ENCODE data around the gene ITGA4.

The ITGA4 gene

GRCh38 chr2:181517685-181518301 lies 60.6 kb downstream of the ITGA4 start:
- peak; percentile 4 for DNase-seq

GRCh38 chr2:181520253-181520652 lies 63.1 kb downstream of the ITGA4 start:
- no peak for DNase-seq

GRCh38 chr2:181523756-181524155 lies 66.6 kb downstream of the ITGA4 start:
- DNase-seq: no peak

- DNase-seq: no peak
These were observed 68.8 kb downstream of the ITGA4 start for GRCh38 chr2:181526014-181526413.

GRCh38 chr2:181527058-181527457 lies 69.9 kb downstream of the ITGA4 start:
- no peak for DNase-seq

GRCh38 chr2:181528441-181528840 lies 71.3 kb downstream of the ITGA4 start:
- no peak for DNase-seq

- DNase-seq: no peak
These were observed 79.5 kb downstream of the ITGA4 start for GRCh38 chr2:181536730-181537129.

GRCh38 chr2:181540421-181540820 lies 83.2 kb downstream of the ITGA4 start:
- DNase-seq: no peak

GRCh38 chr2:181542170-181542569 lies 85.0 kb downstream of the ITGA4 start:
- DNase-seq: no peak

GRCh38 chr2:181546086-181546485 lies 88.9 kb downstream of the ITGA4 start:
- no peak for DNase-seq

GRCh38 chr2:181552808-181553207 lies 95.6 kb downstream of the ITGA4 start:
- DNase-seq: no peak

- no peak for DNase-seq
These were observed 96.1 kb downstream of the ITGA4 start for GRCh38 chr2:181553244-181553643.

- no peak for DNase-seq
These were observed 97.1 kb downstream of the ITGA4 start for GRCh38 chr2:181554061-181554830.

GRCh38 chr2:181558371-181558770 lies 101.2 kb downstream of the ITGA4 start:
- DNase-seq: no peak

- no peak for DNase-seq
These were observed 106.0 kb downstream of the ITGA4 start for GRCh38 chr2:181563101-181563692.

- no peak for DNase-seq
These were observed 109.3 kb downstream of the ITGA4 start for GRCh38 chr2:181566334-181567032.

- no peak for DNase-seq
These were observed 112.9 kb downstream of the ITGA4 start for GRCh38 chr2:181570059-181570458.

GRCh38 chr2:181570833-181571661 lies 113.9 kb downstream of the ITGA4 start:
- no peak for DNase-seq

- DNase-seq: no peak
These were observed 116.1 kb downstream of the ITGA4 start for GRCh38 chr2:181573140-181573736.

- no peak for DNase-seq
These were observed 117.1 kb downstream of the ITGA4 start for GRCh38 chr2:181574321-181574720.

- no peak for DNase-seq
These were observed 118.0 kb downstream of the ITGA4 start for GRCh38 chr2:181575024-181575649.

GRCh38 chr2:181575650-181576025 lies 118.5 kb downstream of the ITGA4 start:
- DNase-seq: no peak
